ENCODE results near the gene C16orf54.
A peak's percentile ranks its signal among the peaks of the same experiment; 100 is the strongest.
"Not testable (repeated sequence)": the region's sequence is repeated elsewhere in the genome, so short reads cannot be mapped to it uniquely, and the experiment has no call there.

Gene C16orf54

GRCh38 chr16:29739927-29740629 lies 5.7 kb downstream of the C16orf54 start:
- DNase-seq, result not testable (repeated sequence)

- peak; percentile 25 to 82 (median 70) for DNase-seq
These were observed 7.3 kb downstream of the C16orf54 start for GRCh38 chr16:29738514-29738913.

- DNase-seq, result no peak
These were observed 8.1 kb downstream of the C16orf54 start for GRCh38 chr16:29737713-29738112.

GRCh38 chr16:29736764-29737163 lies 9.0 kb downstream of the C16orf54 start:
- no peak for DNase-seq

GRCh38 chr16:29736112-29736511 lies 9.7 kb downstream of the C16orf54 start:
- no peak for DNase-seq

GRCh38 chr16:29734786-29735185 lies 11.0 kb downstream of the C16orf54 start:
- no peak for DNase-seq

GRCh38 chr16:29731768-29732601 lies 13.8 kb downstream of the C16orf54 start:
- not testable (repeated sequence) for DNase-seq

GRCh38 chr16:29730649-29731048 lies 15.1 kb downstream of the C16orf54 start:
- no peak for DNase-seq

- DNase-seq, result no peak
These were observed 16.7 kb downstream of the C16orf54 start for GRCh38 chr16:29729116-29729521.

GRCh38 chr16:29727452-29727851 lies 18.3 kb downstream of the C16orf54 start:
- DNase-seq, result no peak

GRCh38 chr16:29726845-29727377 lies 18.9 kb downstream of the C16orf54 start:
- DNase-seq, result no peak

- DNase-seq, result peak in 5 of 6 experiments; percentile 4 to 30 (median 15)
These were observed 24.5 kb downstream of the C16orf54 start for GRCh38 chr16:29721167-29721879.

GRCh38 chr16:29720703-29721102 lies 25.1 kb downstream of the C16orf54 start:
- no peak for DNase-seq

GRCh38 chr16:29719063-29719462 lies 26.7 kb downstream of the C16orf54 start:
- no peak for DNase-seq

GRCh38 chr16:29717113-29717512 lies 28.7 kb downstream of the C16orf54 start:
- no peak for DNase-seq

- no peak for DNase-seq
These were observed 30.8 kb downstream of the C16orf54 start for GRCh38 chr16:29714972-29715371.

GRCh38 chr16:29714396-29714795 lies 31.4 kb downstream of the C16orf54 start:
- DNase-seq, result no peak

GRCh38 chr16:29712809-29713208 lies 33.0 kb downstream of the C16orf54 start:
- DNase-seq, result no peak

- peak in 4 of 6 experiments; percentile 6 to 73 (median 60) for DNase-seq
These were observed 35.3 kb downstream of the C16orf54 start for GRCh38 chr16:29710227-29711219.

- peak in 1 of 6 experiments; percentile 17 for DNase-seq
These were observed 36.1 kb downstream of the C16orf54 start for GRCh38 chr16:29709657-29710056.

GRCh38 chr16:29708917-29709600 lies 36.7 kb downstream of the C16orf54 start:
- DNase-seq, result no peak

Data from stimulated activated naive CD4-positive, alpha-beta T cell (primary cell).